GM12874 (cell line): Measurements from ENCODE around the gene FKBP2.

ENCODE experiments used
- CTCF ChIP-seq: IDR thresholded peaks from 2 replicates; pipeline ENCODE4 v1.5.1; 2011; ENCODE audit warnings: low read depth, mild to moderate bottlenecking, control low read depth, low read length, moderate library complexity; ENCODE audit not compliant: insufficient read depth

The FKBP2 gene

DNA sequence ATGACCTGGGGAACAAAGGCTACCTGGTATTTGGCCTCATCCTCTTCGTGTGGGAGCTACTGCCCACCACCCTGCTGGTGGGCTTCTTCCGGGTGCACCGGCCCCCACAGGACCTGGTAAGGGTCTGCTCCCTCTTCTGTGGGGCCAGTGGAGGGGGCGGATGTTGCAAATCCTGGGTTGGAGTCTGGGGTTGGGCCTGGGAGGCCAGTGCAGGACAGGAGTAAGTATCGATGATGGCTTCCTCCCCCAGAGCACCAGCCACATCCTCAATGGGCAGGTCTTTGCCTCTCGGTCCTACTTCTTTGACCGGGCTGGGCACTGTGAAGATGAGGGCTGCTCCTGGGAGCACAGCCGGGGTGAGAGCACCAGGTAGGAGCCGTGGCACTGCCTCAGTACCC lies 47.5 kb downstream of the FKBP2 start:
- TF ChIP-seq CTCF, result no peak

DNA sequence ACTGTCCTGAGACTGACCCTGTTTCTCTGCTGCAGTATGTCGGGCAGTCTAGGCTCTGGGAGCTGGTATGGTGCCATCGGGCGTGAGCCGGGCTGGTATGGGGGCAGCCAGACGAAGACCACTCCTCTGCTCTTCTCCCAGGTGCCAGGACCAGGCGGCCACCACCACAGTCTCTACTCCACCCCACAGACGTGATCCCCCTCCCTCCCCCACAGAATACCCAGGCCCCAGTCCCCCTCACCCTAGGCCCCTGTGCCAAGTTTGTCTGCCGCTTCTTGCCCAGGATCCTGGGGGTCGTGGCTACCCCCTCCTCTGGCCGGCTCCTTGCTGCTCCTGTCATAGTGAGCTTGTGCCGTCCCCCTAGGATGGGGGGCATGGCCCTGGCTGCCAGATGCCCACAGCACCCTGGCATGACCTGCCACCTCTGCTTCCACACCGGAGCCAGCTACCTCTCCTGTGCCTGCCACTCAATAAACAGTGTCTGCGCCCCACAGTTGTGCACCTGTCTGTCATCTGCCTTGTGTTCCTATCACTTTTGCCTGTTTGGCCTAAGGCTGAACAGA lies 48.2 kb downstream of the FKBP2 start:
- TF ChIP-seq CTCF, result no peak

- no peak for TF ChIP-seq CTCF
Observed at GRCh38 chr11:64290352-64291261, 49.7 kb downstream of the FKBP2 start.

DNA sequence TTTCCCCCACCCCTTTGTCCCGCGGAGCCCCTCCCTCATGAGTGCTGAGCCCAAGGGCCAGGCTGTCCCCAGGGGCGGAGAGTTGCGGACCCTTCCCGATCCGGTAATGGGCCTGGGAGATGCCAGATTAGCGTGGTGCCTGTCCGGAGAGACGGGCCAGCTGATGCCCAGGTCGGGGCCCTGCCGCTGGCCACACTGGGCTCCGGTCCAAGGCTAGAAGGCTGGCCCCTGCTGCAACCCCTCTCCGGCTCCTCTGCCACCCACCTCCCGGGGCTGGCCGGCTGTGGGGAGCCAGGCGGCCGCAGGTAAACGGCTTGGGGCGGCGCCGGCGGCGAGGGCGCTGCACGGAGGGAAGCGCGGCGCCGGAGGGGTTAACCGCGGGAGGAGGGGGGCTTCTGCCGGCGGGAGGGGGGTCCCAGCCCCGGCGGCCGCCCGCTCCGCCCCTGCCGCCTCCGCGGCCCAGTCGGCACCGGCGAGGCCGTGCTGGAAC lies 50.4 kb downstream of the FKBP2 start, which contains the start of gene KCNK4:
Gene KCNK4, plus strand, starts transcription at position 41 of the 490 bp plus-strand sequence. CDS start 1,717 bp downstream, outside the sequence.
- TF ChIP-seq CTCF, result no peak

GRCh38 chr11:64291752-64292459 lies 51.0 kb downstream of the FKBP2 start:
- no peak for TF ChIP-seq CTCF

DNA sequence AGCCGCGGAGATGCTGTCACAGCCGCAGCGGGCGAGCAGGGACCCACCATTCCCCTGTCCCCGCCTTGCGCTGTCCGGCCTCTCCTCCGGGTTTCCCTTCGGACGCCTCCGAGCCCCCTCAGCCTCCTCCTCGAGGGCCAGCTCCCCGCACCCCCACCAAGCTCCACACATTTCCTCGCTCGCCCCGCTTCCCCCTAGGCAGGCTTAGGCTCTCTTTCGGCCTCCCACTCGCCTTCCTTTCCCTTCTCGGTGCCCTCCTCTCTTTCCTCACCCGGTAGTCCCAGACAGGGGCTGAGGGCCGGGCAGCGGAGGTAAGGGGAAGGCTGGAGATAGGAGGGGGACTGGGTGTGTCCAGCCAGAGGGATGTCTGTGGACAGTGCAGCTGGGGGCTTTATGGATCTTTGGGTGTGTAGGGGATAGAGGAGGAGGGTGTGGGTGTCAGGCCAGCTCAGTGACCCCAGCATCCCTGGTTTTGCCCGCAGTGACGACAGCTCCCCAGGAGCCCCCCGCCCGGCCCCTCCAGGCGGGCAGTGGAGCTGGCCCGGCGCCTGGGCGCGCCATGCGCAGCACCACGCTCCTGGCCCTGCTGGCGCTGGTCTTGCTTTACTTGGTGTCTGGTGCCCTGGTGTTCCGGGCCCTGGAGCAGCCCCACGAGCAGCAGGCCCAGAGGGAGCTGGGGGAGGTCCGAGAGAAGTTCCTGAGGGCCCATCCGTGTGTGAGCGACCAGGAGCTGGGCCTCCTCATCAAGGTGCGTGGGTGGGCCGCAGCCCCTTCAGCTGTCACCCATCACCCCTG lies 51.8 kb downstream of the FKBP2 start:
- no peak for TF ChIP-seq CTCF
